ENCODE data around the gene WDR83.
"Not testable (repeated sequence)": the region's sequence is repeated elsewhere in the genome, so short reads cannot be mapped to it uniquely, and the experiment has no call there.

The WDR83 gene

DNA sequence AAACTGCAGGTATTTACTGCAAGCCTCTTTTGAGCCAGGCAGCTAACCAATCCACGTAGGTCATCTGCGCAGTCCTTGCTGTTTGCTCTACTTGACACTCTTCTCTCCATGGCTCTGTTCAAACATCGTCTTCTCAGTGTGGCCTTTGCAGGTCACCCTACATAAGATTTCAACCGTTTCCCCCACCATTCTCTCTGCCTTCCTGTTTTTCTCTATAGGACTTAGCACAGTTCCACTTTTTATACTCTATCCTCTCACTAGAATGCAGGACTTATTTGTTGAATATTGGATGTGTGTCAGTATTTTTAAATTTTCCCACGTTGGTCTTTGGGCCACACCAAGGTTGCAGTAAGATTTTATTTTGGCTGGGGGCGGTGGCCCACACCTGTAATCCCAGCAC, 31.5 kb downstream of the WDR83 start:
- H3K27me3 ChIP-seq (ENCODE audit: control insufficient read depth, insufficient read depth, low read length) = no peaks in the 10 kb centered on the region
- H3K9ac ChIP-seq (ENCODE audit: low read depth, low read length) = no peak overlapping the region
- H3K36me3 ChIP-seq (ENCODE audit: control insufficient read depth, insufficient read depth, low read length) = peaks cover 47% of the 10 kb centered on the region
- peaks cover 4% of the 10 kb centered on the region for H3K4me1 ChIP-seq (ENCODE audit: control insufficient read depth, insufficient read depth, low read length)
- H3K27ac ChIP-seq (ENCODE audit: low read depth, low read length) = no peak overlapping the region
- no peaks in the 10 kb centered on the region for H3K9me3 ChIP-seq (ENCODE audit: control insufficient read depth, insufficient read depth, low read length)
- H3K4me3 ChIP-seq (ENCODE audit: low read depth, low read length) = no peak overlapping the region

DNA sequence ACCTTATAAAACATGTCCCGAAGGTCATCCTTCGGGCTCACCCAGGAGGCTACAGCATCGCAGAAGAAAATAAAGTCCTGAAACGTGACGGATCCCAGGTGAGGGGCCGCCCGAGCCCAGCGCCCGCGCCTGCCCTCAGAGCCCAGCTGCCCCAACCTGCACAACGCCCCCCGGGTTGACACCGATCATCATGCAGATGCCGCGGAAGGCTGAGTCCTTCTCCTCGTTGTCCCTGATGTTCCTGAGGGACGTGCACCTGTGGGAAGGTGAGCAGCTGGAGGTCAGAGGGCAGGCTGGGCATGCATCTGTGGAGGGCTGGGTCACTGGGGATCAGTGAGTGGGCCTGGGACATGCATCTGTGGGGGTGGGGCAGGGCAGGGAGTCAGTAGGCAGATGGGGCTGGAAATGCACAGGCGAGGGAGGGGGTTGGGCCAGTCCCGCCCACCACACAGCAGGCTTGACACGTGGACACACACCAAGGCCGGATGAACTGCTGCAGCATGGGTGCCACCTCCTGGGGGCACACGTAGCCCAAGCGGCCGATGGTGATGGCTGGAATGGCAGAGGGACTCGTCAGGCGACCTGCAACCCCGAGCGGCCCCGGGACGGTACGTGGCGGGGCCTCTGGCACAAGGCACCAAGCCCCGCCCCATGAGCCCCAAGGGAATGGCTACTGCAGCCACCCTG, 35.1 kb downstream of the WDR83 start:
- Histone ChIP-seq H3K36me3 (ENCODE audit: control insufficient read depth, insufficient read depth, low read length) (peaks cover 83% of the 10 kb centered on the region), H3K9me3 (ENCODE audit: control insufficient read depth, insufficient read depth, low read length) (no peaks in the 10 kb centered on the region), H3K4me3 (ENCODE audit: low read depth, low read length) (no peak overlapping the region), H3K4me1 (ENCODE audit: control insufficient read depth, insufficient read depth, low read length) (no peaks in the 10 kb centered on the region), H3K27me3 (ENCODE audit: control insufficient read depth, insufficient read depth, low read length) (no peaks in the 10 kb centered on the region), H3K27ac (ENCODE audit: low read depth, low read length) (no peak overlapping the region), H3K9ac (ENCODE audit: low read depth, low read length) (no peak overlapping the region)

- Histone ChIP-seq H3K27me3 (ENCODE audit: control insufficient read depth, insufficient read depth, low read length) (no peaks in the 10 kb centered on the region), H3K4me3 (ENCODE audit: low read depth, low read length) (no peak overlapping the region), H3K27ac (ENCODE audit: low read depth, low read length) (peak overlapping the region; percentile 59), H3K9me3 (ENCODE audit: control insufficient read depth, insufficient read depth, low read length) (no peaks in the 10 kb centered on the region), H3K36me3 (ENCODE audit: control insufficient read depth, insufficient read depth, low read length) (peaks cover 93% of the 10 kb centered on the region), H3K4me1 (ENCODE audit: control insufficient read depth, insufficient read depth, low read length) (no peaks in the 10 kb centered on the region), H3K9ac (ENCODE audit: low read depth, low read length) (no peak overlapping the region)
These were observed 36.4 kb downstream of the WDR83 start for GRCh38 chr19:12703046-12703445.

GRCh38 chr19:12705169-12705568, 38.6 kb downstream of the WDR83 start:
- Histone ChIP-seq H3K9me3 (ENCODE audit: control insufficient read depth, insufficient read depth, low read length) (no peaks in the 10 kb centered on the region), H3K36me3 (ENCODE audit: control insufficient read depth, insufficient read depth, low read length) (peaks cover 95% of the 10 kb centered on the region), H3K27ac (ENCODE audit: low read depth, low read length) (no peak overlapping the region), H3K4me1 (ENCODE audit: control insufficient read depth, insufficient read depth, low read length) (no peaks in the 10 kb centered on the region), H3K9ac (ENCODE audit: low read depth, low read length) (no peak overlapping the region), H3K27me3 (ENCODE audit: control insufficient read depth, insufficient read depth, low read length) (no peaks in the 10 kb centered on the region), H3K4me3 (ENCODE audit: low read depth, low read length) (no peak overlapping the region)

DNA sequence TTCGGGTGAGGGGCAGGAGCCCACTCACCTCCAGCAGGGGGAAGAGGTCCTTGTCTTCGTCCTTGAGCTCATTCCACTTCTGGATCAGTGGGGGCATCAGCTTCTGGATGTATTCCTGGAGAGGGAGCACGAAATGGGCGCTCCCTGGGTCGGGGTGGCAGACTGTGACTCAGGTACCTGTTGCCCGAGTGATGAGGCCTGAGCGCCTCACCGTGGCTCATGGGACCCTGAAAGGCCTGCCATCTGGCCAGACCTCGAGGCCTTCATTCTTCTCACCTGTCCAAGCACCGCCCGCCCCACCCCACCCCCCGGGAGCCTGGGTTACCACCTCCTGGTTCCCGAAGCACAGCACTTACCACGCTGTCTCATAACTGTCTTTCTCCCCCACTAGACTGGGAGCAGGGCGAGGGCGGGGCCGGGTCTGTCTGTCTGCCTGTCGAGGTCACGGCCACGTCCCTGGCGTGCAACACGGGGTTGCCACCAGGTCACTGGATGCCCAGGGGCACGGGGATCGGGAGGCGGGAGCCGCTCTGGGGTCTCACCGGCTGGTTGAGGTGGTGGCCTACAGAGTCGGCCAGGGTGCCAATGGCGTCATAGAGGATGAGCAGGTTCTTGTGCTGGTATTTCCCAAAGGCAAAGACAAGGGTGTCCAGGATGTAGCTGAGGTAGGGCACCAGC, 39.2 kb downstream of the WDR83 start:
- peaks cover 96% of the 10 kb centered on the region for H3K36me3 ChIP-seq (ENCODE audit: control insufficient read depth, insufficient read depth, low read length)
- no peaks in the 10 kb centered on the region for H3K4me1 ChIP-seq (ENCODE audit: control insufficient read depth, insufficient read depth, low read length)
- no peak overlapping the region for H3K9ac ChIP-seq (ENCODE audit: low read depth, low read length)
- no peak overlapping the region for H3K27ac ChIP-seq (ENCODE audit: low read depth, low read length)
- H3K27me3 ChIP-seq (ENCODE audit: control insufficient read depth, insufficient read depth, low read length) = no peaks in the 10 kb centered on the region
- no peaks in the 10 kb centered on the region for H3K9me3 ChIP-seq (ENCODE audit: control insufficient read depth, insufficient read depth, low read length)
- no peak overlapping the region for H3K4me3 ChIP-seq (ENCODE audit: low read depth, low read length)

GRCh38 chr19:12706332-12706718, 39.7 kb downstream of the WDR83 start:
- Histone ChIP-seq H3K36me3 (ENCODE audit: control insufficient read depth, insufficient read depth, low read length) (peaks cover 96% of the 10 kb centered on the region), H3K9me3 (ENCODE audit: control insufficient read depth, insufficient read depth, low read length) (no peaks in the 10 kb centered on the region), H3K9ac (ENCODE audit: low read depth, low read length) (no peak overlapping the region), H3K4me3 (ENCODE audit: low read depth, low read length) (no peak overlapping the region), H3K4me1 (ENCODE audit: control insufficient read depth, insufficient read depth, low read length) (no peaks in the 10 kb centered on the region), H3K27ac (ENCODE audit: low read depth, low read length) (no peak overlapping the region), H3K27me3 (ENCODE audit: control insufficient read depth, insufficient read depth, low read length) (no peaks in the 10 kb centered on the region)

- Histone ChIP-seq H3K9me3 (ENCODE audit: control insufficient read depth, insufficient read depth, low read length) (no peaks in the 10 kb centered on the region), H3K4me1 (ENCODE audit: control insufficient read depth, insufficient read depth, low read length) (no peaks in the 10 kb centered on the region), H3K27ac (ENCODE audit: low read depth, low read length) (no peak overlapping the region), H3K4me3 (ENCODE audit: low read depth, low read length) (no peak overlapping the region), H3K36me3 (ENCODE audit: control insufficient read depth, insufficient read depth, low read length) (peaks cover 95% of the 10 kb centered on the region), H3K9ac (ENCODE audit: low read depth, low read length) (no peak overlapping the region), H3K27me3 (ENCODE audit: control insufficient read depth, insufficient read depth, low read length) (no peaks in the 10 kb centered on the region)
These were observed 42.0 kb downstream of the WDR83 start for GRCh38 chr19:12708641-12709040.

GRCh38 chr19:12711187-12711586, 44.6 kb downstream of the WDR83 start:
- H3K4me1 ChIP-seq (ENCODE audit: control insufficient read depth, insufficient read depth, low read length) = no peaks in the 10 kb centered on the region
- H3K9ac ChIP-seq (ENCODE audit: low read depth, low read length) = no peak overlapping the region
- H3K36me3 ChIP-seq (ENCODE audit: control insufficient read depth, insufficient read depth, low read length) = peaks cover 96% of the 10 kb centered on the region
- H3K27me3 ChIP-seq (ENCODE audit: control insufficient read depth, insufficient read depth, low read length) = no peaks in the 10 kb centered on the region
- no peak overlapping the region for H3K4me3 ChIP-seq (ENCODE audit: low read depth, low read length)
- no peaks in the 10 kb centered on the region for H3K9me3 ChIP-seq (ENCODE audit: control insufficient read depth, insufficient read depth, low read length)
- H3K27ac ChIP-seq (ENCODE audit: low read depth, low read length) = no peak overlapping the region

DNA sequence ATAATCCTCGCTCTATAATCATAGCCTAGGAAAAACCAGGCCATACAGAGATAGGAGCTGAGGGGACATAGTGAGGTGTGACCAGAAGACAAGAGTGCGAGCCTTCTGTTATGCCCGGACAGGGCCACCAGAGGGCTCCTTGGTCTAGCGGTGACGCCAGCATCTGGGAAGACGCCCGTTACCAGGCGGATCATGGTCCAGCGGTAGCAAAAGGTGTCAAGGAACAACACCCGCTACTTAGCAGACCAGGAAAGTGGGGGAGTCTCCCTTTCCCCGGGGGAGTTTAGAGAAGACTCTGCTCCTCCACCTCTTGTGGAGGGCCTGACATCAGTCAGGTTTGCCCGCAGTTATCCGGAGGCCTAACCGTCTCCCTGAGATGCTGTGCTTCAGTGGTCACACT, 45.5 kb downstream of the WDR83 start:
- H3K4me3 ChIP-seq (ENCODE audit: low read depth, low read length); H3K27ac ChIP-seq (ENCODE audit: low read depth, low read length); H3K9ac ChIP-seq (ENCODE audit: low read depth, low read length); H3K9me3 ChIP-seq (ENCODE audit: control insufficient read depth, insufficient read depth, low read length); H3K4me1 ChIP-seq (ENCODE audit: control insufficient read depth, insufficient read depth, low read length); H3K27me3 ChIP-seq (ENCODE audit: control insufficient read depth, insufficient read depth, low read length): not testable (repeated sequence)
- H3K36me3 ChIP-seq (ENCODE audit: control insufficient read depth, insufficient read depth, low read length) = peaks cover 95% of the 10 kb centered on the region

GRCh38 chr19:12713304-12713703, 46.7 kb downstream of the WDR83 start:
- H3K4me1 ChIP-seq (ENCODE audit: control insufficient read depth, insufficient read depth, low read length); H3K27ac ChIP-seq (ENCODE audit: low read depth, low read length); H3K9ac ChIP-seq (ENCODE audit: low read depth, low read length); H3K27me3 ChIP-seq (ENCODE audit: control insufficient read depth, insufficient read depth, low read length); H3K4me3 ChIP-seq (ENCODE audit: low read depth, low read length); H3K9me3 ChIP-seq (ENCODE audit: control insufficient read depth, insufficient read depth, low read length): not testable (repeated sequence)
- peaks cover 95% of the 10 kb centered on the region for H3K36me3 ChIP-seq (ENCODE audit: control insufficient read depth, insufficient read depth, low read length)

DNA sequence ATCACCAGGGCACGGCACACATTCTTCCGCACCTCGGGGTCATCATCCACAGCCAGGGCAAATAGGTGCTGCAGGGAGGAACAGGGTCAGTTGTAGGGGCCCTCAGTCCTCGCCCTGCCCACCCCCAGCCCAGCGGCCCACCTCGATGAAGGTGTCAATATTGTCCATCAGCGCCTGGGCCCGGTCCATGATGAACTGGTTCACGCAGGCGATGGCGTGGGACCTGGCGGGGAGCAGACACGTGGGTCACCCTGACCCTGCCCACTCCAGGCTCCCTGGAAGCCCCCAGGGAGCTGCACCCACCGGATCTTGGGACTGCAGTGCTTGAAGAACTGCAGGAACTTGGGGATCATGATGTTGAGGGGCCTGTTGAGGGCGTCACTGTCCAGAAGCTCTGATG, 48.5 kb downstream of the WDR83 start:
- Histone ChIP-seq H3K27ac (ENCODE audit: low read depth, low read length) (no peak overlapping the region), H3K36me3 (ENCODE audit: control insufficient read depth, insufficient read depth, low read length) (peaks cover 92% of the 10 kb centered on the region)

More for the DNA sequence above, 48.5 kb downstream of the WDR83 start:
- H3K9ac ChIP-seq (ENCODE audit: low read depth, low read length) = no peak overlapping the region
- no peaks in the 10 kb centered on the region for H3K27me3 ChIP-seq (ENCODE audit: control insufficient read depth, insufficient read depth, low read length)
- H3K9me3 ChIP-seq (ENCODE audit: control insufficient read depth, insufficient read depth, low read length) = no peaks in the 10 kb centered on the region
- no peak overlapping the region for H3K4me3 ChIP-seq (ENCODE audit: low read depth, low read length)
- no peaks in the 10 kb centered on the region for H3K4me1 ChIP-seq (ENCODE audit: control insufficient read depth, insufficient read depth, low read length)
